GM18907 (cell line): ENCODE measurements around the gene ANKRD9.

Experiments used
- ATAC-seq: cut with Tn5 transposase; IDR thresholded peaks from one replicate; pipeline ENCODE4 v1.9.1; 2021; ENCODE audit warnings: mild to moderate bottlenecking, moderate library complexity; ENCODE audit not compliant: unreplicated experiment

ANKRD9 gene

DNA sequence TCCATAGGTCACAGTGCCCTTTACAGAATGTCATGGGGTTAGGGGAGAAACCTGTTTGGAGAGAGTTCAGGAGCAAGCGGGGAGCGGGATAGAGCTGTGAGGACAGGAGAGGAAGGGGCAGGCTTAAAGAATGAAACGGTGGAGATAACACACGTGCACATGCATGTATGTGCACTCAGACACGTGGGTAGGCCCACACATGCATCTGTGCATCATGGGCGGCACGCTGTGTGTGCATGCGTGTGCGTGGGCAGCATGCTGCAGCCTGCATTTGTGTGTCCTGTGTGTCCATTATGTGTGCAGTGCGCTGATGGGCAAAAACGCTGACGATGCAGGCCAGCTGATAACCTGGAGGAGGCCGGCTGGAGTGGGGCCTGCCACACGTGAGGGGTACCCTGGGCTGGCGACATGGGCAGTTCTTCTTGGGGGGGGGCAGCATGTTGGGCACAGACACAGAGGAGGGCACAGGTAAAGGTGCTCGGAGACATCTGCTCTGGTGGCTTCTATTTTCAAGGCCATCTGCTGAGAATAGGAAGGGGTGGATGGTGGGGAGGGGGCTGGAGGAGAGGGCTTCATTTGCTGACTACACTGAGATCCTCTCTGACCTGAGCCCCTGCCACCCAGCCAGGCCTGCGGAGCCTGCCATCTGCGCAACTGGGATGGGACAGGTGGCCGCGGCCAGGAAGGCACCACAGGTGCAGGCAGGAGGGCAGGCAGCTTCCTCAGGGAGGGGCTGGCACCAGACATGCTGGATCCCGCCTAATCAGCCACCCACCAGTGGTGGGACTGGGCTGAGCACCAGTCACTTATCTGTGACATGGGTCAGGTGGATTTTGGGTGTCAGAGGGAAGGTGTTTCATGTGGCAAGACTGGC lies 4.6 kb upstream of the ANKRD9 start:
- no peak for ATAC-seq

GRCh38 chr14:102512793-102513300 lies 3.3 kb upstream of the ANKRD9 start:
- ATAC-seq = no peak

GRCh38 chr14:102511538-102511937 lies 2.0 kb upstream of the ANKRD9 start:
- ATAC-seq = no peak

GRCh38 chr14:102510616-102511520 lies 1.3 kb upstream of the ANKRD9 start:
- ATAC-seq = no peak

GRCh38 chr14:102508774-102509745 lies 516 bp downstream of the ANKRD9 start:
- peak; percentile 10 for ATAC-seq

DNA sequence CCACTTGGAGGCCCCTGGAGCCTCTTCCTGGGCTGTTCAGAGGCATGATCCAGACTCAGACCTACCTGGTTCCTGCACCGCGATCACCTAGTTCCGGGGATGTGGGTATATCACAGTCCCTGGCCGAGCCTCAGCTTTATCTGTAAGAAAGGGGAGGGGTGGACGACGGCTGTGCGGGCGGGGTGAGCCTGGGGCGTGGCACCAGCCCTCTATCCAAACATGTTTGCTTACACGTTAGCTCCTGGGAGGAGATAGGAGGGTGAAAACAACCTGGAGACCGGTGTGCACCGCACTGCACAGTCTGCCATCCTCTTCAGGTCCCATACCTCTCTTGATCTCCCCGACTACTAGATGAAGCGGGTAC lies 1.2 kb downstream of the ANKRD9 start:
- no peak for ATAC-seq

DNA sequence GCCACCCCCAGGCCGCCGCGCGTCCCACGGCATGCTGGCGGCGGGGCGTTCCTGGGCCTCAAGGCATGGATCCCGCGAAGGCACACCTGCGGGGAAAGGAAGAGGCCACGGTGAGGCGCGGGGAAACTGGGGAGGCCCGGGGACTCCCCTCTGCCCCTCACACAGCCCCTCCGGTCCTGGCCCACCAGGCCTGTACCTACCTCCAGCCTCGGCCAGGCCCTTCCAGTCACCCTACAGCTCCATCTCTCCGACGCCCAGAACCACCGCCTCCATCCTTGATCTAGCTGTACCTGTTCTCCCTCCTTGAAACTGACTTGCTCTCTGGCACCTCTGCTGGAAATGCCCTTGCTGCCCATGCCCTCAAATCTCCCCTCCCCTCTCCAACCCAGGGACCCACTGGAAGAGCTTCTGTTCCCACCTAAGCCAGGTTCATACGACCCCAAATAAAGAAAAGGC lies 1.7 kb downstream of the ANKRD9 start:
- no peak for ATAC-seq

GRCh38 chr14:102507081-102507856 lies 2.3 kb downstream of the ANKRD9 start:
- no peak for ATAC-seq

GRCh38 chr14:102506626-102506925 lies 3.0 kb downstream of the ANKRD9 start:
- no peak for ATAC-seq

GRCh38 chr14:102505775-102506625 lies 3.6 kb downstream of the ANKRD9 start:
- ATAC-seq = no peak

DNA sequence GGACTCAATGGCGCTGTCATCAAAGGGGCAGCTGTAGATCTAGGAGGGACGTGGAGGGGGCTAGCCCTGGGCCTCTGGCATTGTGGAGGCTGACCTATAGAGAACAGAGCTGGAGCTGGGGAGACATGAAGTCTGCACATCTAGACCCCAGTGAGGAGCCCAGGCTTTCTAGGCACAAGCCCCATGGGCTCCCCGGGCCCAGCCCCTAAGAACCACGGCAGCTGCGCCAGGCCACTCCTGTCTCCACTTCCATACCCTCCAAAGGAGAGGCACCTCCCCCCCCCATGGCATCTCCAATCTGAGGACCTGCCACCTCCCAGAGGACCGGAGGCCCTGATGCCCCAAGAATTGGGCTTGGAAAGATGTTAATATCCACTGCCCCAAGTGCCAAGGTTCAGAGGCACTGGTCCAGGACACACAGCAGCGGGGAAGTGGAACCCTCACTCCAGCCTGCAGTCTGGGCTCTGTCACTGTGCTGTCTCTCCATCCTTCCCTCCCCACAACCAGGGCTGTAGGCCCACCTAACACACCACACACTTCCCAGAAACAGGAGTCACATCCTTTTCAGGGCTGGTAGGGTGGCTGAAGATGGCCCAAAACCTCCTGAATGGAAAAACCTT lies 4.5 kb downstream of the ANKRD9 start:
- ATAC-seq = no peak

DNA sequence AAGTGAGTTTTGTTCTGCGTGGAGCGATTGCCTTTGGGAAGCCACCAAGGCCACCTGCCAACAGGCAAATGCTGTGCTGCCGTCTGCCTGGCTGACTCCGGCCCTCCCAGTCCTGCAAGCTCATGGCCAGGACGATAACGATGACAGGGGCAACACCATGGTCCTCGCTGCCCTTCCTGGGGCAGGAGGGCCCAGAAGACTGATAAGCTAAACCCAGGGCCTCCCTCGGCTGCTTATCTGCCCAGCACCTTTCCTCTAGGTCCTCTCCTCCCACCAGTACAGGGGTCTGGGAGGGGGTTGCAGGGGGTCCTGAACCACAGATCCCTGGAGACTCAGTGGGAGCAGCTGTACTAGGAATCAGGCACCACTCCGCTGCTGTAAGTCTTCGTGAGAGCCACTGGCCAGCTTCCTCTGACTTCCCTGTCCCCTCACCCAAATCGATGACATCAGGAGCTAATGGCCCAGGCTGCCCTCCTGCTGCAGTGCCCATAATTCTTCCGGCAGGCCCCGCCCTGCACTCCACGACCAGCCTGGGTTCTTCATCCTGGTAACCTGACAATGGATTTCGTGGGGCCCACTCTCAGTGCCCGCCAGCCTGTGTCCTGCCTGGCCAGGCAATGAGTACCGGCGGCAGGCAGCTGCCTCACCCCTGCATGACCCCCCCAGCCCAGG lies 5.1 kb downstream of the ANKRD9 start:
- ATAC-seq = no peak

- no peak for ATAC-seq
Observed at GRCh38 chr14:102503641-102504327, 5.8 kb downstream of the ANKRD9 start.

DNA sequence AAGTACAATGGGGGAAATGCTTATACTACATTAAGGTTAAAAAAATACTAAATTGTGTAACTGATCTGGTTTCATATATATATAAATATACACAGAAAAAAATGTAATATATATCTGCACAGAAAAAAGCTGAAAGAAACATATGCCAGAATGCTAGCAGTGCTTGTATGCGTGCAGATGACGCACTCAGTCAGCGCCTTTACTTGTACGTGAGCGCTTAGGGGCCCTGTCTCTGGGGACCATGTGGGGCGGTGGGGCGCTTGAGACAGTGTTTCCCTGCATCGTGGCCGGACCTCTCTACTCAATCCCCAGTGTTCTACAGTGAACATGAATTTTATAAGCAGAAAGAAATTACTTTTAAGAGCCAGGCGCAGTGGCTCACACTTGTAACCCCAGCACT lies 7.0 kb downstream of the ANKRD9 start:
- ATAC-seq = no peak

DNA sequence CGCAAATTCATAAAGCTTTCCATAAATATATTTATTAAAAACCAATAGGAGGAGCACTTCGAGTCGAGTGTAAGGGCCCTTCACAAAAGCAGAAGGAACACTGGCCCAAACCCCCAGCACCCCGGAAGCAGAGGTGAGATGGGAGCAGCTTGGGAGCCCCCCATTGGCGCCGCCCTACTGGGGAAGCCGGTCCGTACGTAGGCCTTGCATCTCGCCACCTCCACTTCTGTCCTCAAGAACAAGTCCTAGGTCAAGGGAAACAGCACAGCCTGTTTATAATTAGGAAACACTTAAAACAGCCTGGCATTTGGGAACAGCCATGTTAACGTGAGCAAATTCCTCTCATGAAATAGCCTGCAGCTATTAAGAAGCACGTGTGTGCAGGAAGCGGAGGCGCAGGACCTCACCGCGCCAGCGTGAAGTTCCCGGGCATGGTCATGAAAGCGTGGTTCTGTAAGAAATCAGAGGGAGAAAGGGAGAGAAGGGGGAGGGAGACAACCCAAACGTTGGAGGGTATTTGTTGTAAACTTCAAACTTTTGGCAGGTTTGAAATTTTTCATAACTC lies 7.7 kb downstream of the ANKRD9 start:
- ATAC-seq = no peak

DNA sequence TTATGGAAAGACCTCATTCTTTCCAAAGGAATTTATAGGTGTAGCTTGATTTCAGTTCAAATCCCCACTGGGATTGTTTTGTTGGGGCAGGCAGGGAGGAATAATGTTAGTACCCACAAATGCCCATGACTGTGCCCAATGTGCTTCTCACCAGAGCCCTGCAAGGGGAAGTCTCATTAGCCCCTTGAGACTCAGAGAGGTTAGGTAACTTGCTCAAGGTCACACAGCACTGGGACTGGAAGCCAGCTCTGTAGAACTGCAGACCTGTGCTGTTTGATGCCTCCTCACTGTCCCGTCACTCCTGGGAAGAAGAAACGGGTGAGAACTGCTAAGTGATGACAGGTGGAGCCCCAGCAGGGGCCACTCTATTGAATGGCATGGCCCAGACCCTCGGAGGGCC lies 8.9 kb downstream of the ANKRD9 start:
- no peak for ATAC-seq

- ATAC-seq = no peak
Observed at GRCh38 chr14:102500158-102500662, 9.4 kb downstream of the ANKRD9 start.
